Skeletal muscle satellite cell (primary cell): ENCODE measurements around the gene SLC4A4.

Experiments used
- H3K27me3 ChIP-seq: 2 replicates; pipeline ENCODE4 v1.7.0; 2013; ENCODE audit warnings: low read length; ENCODE audit not compliant: control insufficient read depth, insufficient read depth
- H3K36me3 ChIP-seq: 2 replicates; pipeline ENCODE4 v1.7.0; 2013; ENCODE audit warnings: mild to moderate bottlenecking, control low read depth, low read length; ENCODE audit not compliant: insufficient read depth
- H3K4me1 ChIP-seq: 2 replicates; pipeline ENCODE4 v1.7.0; 2013; ENCODE audit warnings: low read length; ENCODE audit not compliant: control insufficient read depth, insufficient read depth
- H3K4me2 ChIP-seq: 2 replicates; pipeline ENCODE4 v1.7.0; 2013; ENCODE audit warnings: mild to moderate bottlenecking, low read length
- H3K4me3 ChIP-seq: 2 replicates; pipeline ENCODE4 v1.7.0; 2013; ENCODE audit warnings: low read length
- H3K9ac ChIP-seq: 2 replicates; pipeline ENCODE4 v1.7.0; 2013; ENCODE audit warnings: mild to moderate bottlenecking, low read depth, low read length, moderate library complexity
- H3K9me3 ChIP-seq: replicated peaks from 2 replicates; pipeline ENCODE4 v1.7.0; 2013; ENCODE audit warnings: mild to moderate bottlenecking, control low read depth, low read length

Gene SLC4A4

GRCh38 chr4:71361476-71361875, 22.7 kb downstream of the SLC4A4 start:
- no peak overlapping the region for H3K4me2 ChIP-seq
- no peaks in the 10 kb centered on the region for H3K36me3 ChIP-seq
- H3K9me3 ChIP-seq = no peaks in the 10 kb centered on the region
- H3K27me3 ChIP-seq = no peaks in the 10 kb centered on the region
- H3K4me1 ChIP-seq = no peaks in the 10 kb centered on the region
- H3K4me3 ChIP-seq = no peak overlapping the region
- H3K9ac ChIP-seq = no peak overlapping the region

GRCh38 chr4:71366766-71367165, 27.9 kb downstream of the SLC4A4 start:
- H3K4me3 ChIP-seq = no peak overlapping the region
- H3K36me3 ChIP-seq = no peaks in the 10 kb centered on the region
- H3K4me1 ChIP-seq = no peaks in the 10 kb centered on the region
- no peaks in the 10 kb centered on the region for H3K9me3 ChIP-seq
- no peak overlapping the region for H3K4me2 ChIP-seq
- no peak overlapping the region for H3K9ac ChIP-seq
- H3K27me3 ChIP-seq = no peaks in the 10 kb centered on the region

DNA sequence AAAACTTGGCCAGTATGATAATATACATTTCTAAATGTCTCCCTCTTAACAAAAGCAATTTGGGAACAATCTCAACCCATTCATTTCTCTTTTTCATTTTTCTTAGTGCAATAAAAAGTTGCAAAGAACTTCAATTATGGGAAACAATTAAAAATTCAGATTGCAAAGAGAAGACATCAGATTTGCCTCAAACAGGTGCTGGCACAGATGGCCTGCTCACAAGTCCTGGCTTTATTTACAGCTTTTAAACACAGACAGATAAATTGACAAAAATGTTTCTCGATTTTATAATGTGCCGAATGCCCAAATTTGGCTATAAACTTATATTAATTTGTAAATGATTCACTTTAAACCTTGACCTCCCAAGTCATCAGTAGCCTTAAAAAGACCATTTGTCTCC, 28.7 kb downstream of the SLC4A4 start:
- no peak overlapping the region for H3K9ac ChIP-seq
- H3K4me3 ChIP-seq = no peak overlapping the region
- H3K36me3 ChIP-seq = no peaks in the 10 kb centered on the region
- H3K27me3 ChIP-seq = no peaks in the 10 kb centered on the region
- H3K4me2 ChIP-seq = no peak overlapping the region
- no peaks in the 10 kb centered on the region for H3K4me1 ChIP-seq
- H3K9me3 ChIP-seq = no peaks in the 10 kb centered on the region

- Histone ChIP-seq H3K27me3 (no peaks in the 10 kb centered on the region), H3K4me2 (no peak overlapping the region), H3K36me3 (no peaks in the 10 kb centered on the region), H3K4me3 (no peak overlapping the region), H3K4me1 (no peaks in the 10 kb centered on the region), H3K9ac (no peak overlapping the region), H3K9me3 (no peaks in the 10 kb centered on the region)
Measured at GRCh38 chr4:71368906-71369305, 30.1 kb downstream of the SLC4A4 start.

GRCh38 chr4:71369536-71369935, 30.7 kb downstream of the SLC4A4 start:
- Histone ChIP-seq H3K4me2 (no peak overlapping the region), H3K4me3 (no peak overlapping the region), H3K36me3 (no peaks in the 10 kb centered on the region), H3K9ac (no peak overlapping the region), H3K27me3 (no peaks in the 10 kb centered on the region), H3K4me1 (no peaks in the 10 kb centered on the region), H3K9me3 (no peaks in the 10 kb centered on the region)

GRCh38 chr4:71375494-71375893, 36.7 kb downstream of the SLC4A4 start:
- Histone ChIP-seq H3K9ac (no peak overlapping the region), H3K9me3 (no peaks in the 10 kb centered on the region), H3K4me1 (peaks cover 12% of the 10 kb centered on the region), H3K36me3 (no peaks in the 10 kb centered on the region), H3K27me3 (no peaks in the 10 kb centered on the region), H3K4me2 (no peak overlapping the region), H3K4me3 (no peak overlapping the region)

GRCh38 chr4:71377561-71377960, 38.7 kb downstream of the SLC4A4 start:
- Histone ChIP-seq H3K4me3 (no peak overlapping the region), H3K9ac (no peak overlapping the region), H3K4me2 (peak overlapping the region; percentile 14), H3K36me3 (no peaks in the 10 kb centered on the region), H3K9me3 (no peaks in the 10 kb centered on the region), H3K4me1 (peaks cover 13% of the 10 kb centered on the region), H3K27me3 (no peaks in the 10 kb centered on the region)

- H3K36me3 ChIP-seq = no peaks in the 10 kb centered on the region
- peaks cover 13% of the 10 kb centered on the region for H3K4me1 ChIP-seq
- H3K9ac ChIP-seq = no peak overlapping the region
- no peak overlapping the region for H3K4me3 ChIP-seq
- H3K9me3 ChIP-seq = no peaks in the 10 kb centered on the region
- H3K4me2 ChIP-seq = no peak overlapping the region
- H3K27me3 ChIP-seq = no peaks in the 10 kb centered on the region
Measured at GRCh38 chr4:71379126-71379525, 40.3 kb downstream of the SLC4A4 start.

- no peak overlapping the region for H3K4me2 ChIP-seq
- peaks cover 13% of the 10 kb centered on the region for H3K4me1 ChIP-seq
- H3K9ac ChIP-seq = no peak overlapping the region
- no peaks in the 10 kb centered on the region for H3K36me3 ChIP-seq
- H3K4me3 ChIP-seq = no peak overlapping the region
- no peaks in the 10 kb centered on the region for H3K27me3 ChIP-seq
- H3K9me3 ChIP-seq = no peaks in the 10 kb centered on the region
Measured at GRCh38 chr4:71380788-71381187, 42.0 kb downstream of the SLC4A4 start.

GRCh38 chr4:71382125-71382899, 43.5 kb downstream of the SLC4A4 start:
- Histone ChIP-seq H3K27me3 (no peaks in the 10 kb centered on the region), H3K9ac (no peak overlapping the region), H3K36me3 (no peaks in the 10 kb centered on the region), H3K4me3 (no peak overlapping the region), H3K4me1 (peaks cover 10% of the 10 kb centered on the region), H3K4me2 (no peak overlapping the region), H3K9me3 (no peaks in the 10 kb centered on the region)

DNA sequence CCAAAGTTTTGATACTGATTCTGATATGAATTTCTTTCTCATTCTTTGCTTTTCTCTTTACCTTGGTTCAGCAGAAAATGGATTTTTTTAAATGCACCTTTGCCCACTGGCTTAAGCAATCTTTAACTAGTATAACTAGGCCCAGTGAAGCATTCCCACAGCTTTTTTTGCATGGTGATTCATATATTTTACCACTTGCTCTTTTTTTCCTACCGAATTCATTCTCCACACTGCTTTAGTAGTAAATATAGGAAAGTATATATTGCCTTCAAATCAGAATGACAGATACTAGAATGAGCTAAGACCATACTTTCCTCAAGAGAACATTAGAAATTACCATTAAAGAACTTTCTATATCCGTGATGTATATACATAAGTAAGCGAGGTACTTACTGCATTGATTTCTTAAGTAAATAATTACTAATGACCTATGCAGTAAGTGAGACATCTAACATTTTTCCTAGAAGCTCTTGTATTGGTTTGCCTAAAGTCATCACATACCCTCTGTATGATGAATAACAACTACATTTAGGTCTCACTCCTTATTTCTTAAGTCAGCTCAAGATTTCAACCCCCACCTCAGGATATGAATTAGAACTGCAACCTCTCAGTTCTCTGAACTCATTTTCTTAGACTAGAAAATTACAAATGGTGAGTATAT, 44.2 kb downstream of the SLC4A4 start:
- H3K4me3 ChIP-seq = no peak overlapping the region
- H3K9ac ChIP-seq = no peak overlapping the region

DNA sequence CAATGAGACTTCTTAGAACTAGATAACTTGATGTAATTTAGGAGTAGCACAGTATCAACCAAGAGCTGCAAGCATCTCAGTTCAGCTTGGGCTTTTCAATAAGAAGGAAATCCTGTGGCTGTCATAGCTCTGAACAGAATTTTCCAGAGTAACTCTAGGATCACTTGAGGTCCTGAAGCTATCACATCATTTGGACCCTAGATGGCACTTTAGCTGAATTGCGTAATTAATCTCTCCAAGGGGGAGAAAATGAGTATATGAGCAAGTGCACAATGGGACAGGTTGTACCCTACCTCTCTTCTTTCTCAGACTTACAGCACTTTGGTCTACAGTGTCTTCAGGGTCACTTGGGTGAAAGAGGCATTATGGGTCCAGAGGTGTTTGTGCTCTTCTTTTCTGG, 45.2 kb downstream of the SLC4A4 start:
- H3K4me2 ChIP-seq = no peak overlapping the region
- H3K9me3 ChIP-seq = no peaks in the 10 kb centered on the region
- H3K36me3 ChIP-seq = no peaks in the 10 kb centered on the region
- no peak overlapping the region for H3K9ac ChIP-seq
- H3K27me3 ChIP-seq = no peaks in the 10 kb centered on the region
- peaks cover 4% of the 10 kb centered on the region for H3K4me1 ChIP-seq
- no peak overlapping the region for H3K4me3 ChIP-seq

More for the DNA sequence above, 44.2 kb downstream of the SLC4A4 start:
- Histone ChIP-seq H3K9me3 (no peaks in the 10 kb centered on the region), H3K4me2 (no peak overlapping the region), H3K27me3 (no peaks in the 10 kb centered on the region), H3K4me1 (peaks cover 3% of the 10 kb centered on the region), H3K36me3 (no peaks in the 10 kb centered on the region)
